OCI-LY1 (cell line): ENCODE results near the gene SFMBT2.

Experiments
- H2AFZ ChIP-seq: fragments of 200-600 bp; sonication (generic), shearing (Covaris generic); 2 replicates; pipeline ENCODE4 v1.6.0; 2014; ENCODE audit warnings: antibody characterized with exemption, mild to moderate bottlenecking, low read length
- H3F3A ChIP-seq: fragments of 200-600 bp; sonication (generic), shearing (Covaris generic); 2 replicates; pipeline ENCODE4 v1.6.0; 2014; ENCODE audit warnings: mild to moderate bottlenecking, antibody characterized with exemption, low read length, moderate library complexity; ENCODE audit not compliant: insufficient read depth
- H3K27ac ChIP-seq: fragments of 200-600 bp; sonication (generic); 2 replicates; pipeline ENCODE4 v1.5.1; 2014; ENCODE audit warnings: low read length, mixed run types, mild to moderate bottlenecking, low read depth; ENCODE audit not compliant: poor library complexity, severe bottlenecking
- H3K27me3 ChIP-seq: fragments of 200-600 bp; sonication (generic); 2 replicates; pipeline ENCODE4 v1.6.0; 2014; ENCODE audit warnings: antibody characterized with exemption, mild to moderate bottlenecking, low read length, moderate library complexity; ENCODE audit not compliant: insufficient read depth
- H3K36me3 ChIP-seq: fragments of 200-600 bp; sonication (generic); 2 replicates; pipeline ENCODE4 v1.6.1; 2014; ENCODE audit warnings: mild to moderate bottlenecking, antibody characterized with exemption, low read length, moderate library complexity, mixed read lengths; ENCODE audit not compliant: insufficient read depth
- H3K4me1 ChIP-seq: fragments of 200-600 bp; sonication (generic); 2 replicates; pipeline ENCODE4 v1.5.1; 2014; ENCODE audit warnings: mild to moderate bottlenecking, low read length, moderate library complexity; ENCODE audit not compliant: insufficient read depth, severe bottlenecking
- H3K4me2 ChIP-seq: fragments of 200-600 bp; sonication (generic), shearing (Covaris generic); 2 replicates; pipeline ENCODE4 v1.6.1; 2014; ENCODE audit warnings: low read length
- H3K4me3 ChIP-seq: fragments of 200-600 bp; sonication (generic); 2 replicates; pipeline ENCODE4 v1.5.1; 2014; ENCODE audit warnings: low read length, low read depth, mild to moderate bottlenecking, mixed read lengths; ENCODE audit not compliant: poor library complexity, severe bottlenecking
- H3K79me2 ChIP-seq: fragments of 200-600 bp; shearing (Covaris generic); 2 replicates; pipeline ENCODE4 v1.6.1; 2016; ENCODE audit warnings: mixed run types, low read length, mixed read lengths; ENCODE audit not compliant: insufficient read depth
- H3K9ac ChIP-seq: fragments of 200-600 bp; sonication (generic), shearing (Covaris generic); 2 replicates; pipeline ENCODE4 v1.6.1; 2014; ENCODE audit warnings: mild to moderate bottlenecking, low read length, mixed read lengths
- H3K9me2 ChIP-seq: fragments of 200-600 bp; sonication (generic), shearing (Covaris generic); 2 replicates; pipeline ENCODE4 v1.6.1; 2014; ENCODE audit warnings: low read depth, mild to moderate bottlenecking, low read length, mixed read lengths
- H3K9me3 ChIP-seq: fragments of 200-600 bp; shearing (Covaris generic); 2 replicates; pipeline ENCODE4 v1.6.1; 2014; ENCODE audit warnings: low read length, mixed read lengths
- H4K20me1 ChIP-seq: fragments of 200-600 bp; sonication (generic), shearing (Covaris generic); 2 replicates; pipeline ENCODE4 v1.6.0; 2016; ENCODE audit warnings: mild to moderate bottlenecking, low read length; ENCODE audit not compliant: insufficient read depth
- EZH2 ChIP-seq: fragments of 200-600 bp; sonication (generic), shearing (Covaris generic); IDR thresholded peaks from 2 replicates; pipeline ENCODE4 v1.8.0; 2017; ENCODE audit warnings: borderline replicate concordance, mixed run types, mild to moderate bottlenecking, antibody characterized with exemption, low read length, moderate library complexity, mixed read lengths
- TF ChIP-seq, protein P1 (sequence below): fragments of 200-600 bp; sonication (generic), shearing (Covaris generic); IDR thresholded peaks from 2 replicates; pipeline ENCODE4 v1.5.1; 2017; ENCODE audit warnings: mild to moderate bottlenecking, antibody characterized with exemption, low read length, moderate library complexity, mixed read lengths

Gene SFMBT2

DNA sequence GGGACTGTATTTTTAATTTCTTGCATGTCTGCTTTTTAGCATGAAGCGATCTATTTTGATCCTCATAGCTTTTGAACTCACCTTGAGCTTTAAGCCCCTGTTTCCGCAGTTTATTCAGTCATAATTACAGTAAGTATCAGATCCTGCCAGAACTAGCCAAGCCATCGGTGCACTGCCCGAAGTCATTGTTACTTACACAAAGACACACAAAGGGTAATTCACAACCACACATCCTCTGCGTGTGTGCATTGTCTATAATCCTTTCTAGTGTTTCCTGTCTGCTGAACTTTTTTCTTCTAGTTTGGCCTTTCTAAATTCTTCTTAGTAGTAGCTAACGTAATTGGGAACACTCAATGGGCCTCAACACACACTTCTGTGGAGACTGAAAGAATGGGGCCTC lies 133.0 kb downstream of the SFMBT2 start:
- Histone ChIP-seq H3K9me3 (no peaks in the 10 kb centered on the region), H3K4me3 (no peak overlapping the region), H4K20me1 (no peaks in the 10 kb centered on the region), H3K27me3 (no peaks in the 10 kb centered on the region), H3K9ac (no peak overlapping the region), H3K36me3 (peaks cover 12% of the 10 kb centered on the region; the same call in 1 of the 2 replicates), H3K27ac (no peak overlapping the region), H3F3A (no peaks in the 10 kb centered on the region), H3K4me2 (no peak overlapping the region), H3K79me2 (no peaks in the 10 kb centered on the region), H3K4me1 (no peaks in the 10 kb centered on the region), H2AFZ (no peak overlapping the region), H3K9me2 (no peaks in the 10 kb centered on the region)
- TF ChIP-seq, protein P1, sequence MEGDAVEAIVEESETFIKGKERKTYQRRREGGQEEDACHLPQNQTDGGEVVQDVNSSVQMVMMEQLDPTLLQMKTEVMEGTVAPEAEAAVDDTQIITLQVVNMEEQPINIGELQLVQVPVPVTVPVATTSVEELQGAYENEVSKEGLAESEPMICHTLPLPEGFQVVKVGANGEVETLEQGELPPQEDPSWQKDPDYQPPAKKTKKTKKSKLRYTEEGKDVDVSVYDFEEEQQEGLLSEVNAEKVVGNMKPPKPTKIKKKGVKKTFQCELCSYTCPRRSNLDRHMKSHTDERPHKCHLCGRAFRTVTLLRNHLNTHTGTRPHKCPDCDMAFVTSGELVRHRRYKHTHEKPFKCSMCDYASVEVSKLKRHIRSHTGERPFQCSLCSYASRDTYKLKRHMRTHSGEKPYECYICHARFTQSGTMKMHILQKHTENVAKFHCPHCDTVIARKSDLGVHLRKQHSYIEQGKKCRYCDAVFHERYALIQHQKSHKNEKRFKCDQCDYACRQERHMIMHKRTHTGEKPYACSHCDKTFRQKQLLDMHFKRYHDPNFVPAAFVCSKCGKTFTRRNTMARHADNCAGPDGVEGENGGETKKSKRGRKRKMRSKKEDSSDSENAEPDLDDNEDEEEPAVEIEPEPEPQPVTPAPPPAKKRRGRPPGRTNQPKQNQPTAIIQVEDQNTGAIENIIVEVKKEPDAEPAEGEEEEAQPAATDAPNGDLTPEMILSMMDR: no peak
- no peak for TF ChIP-seq EZH2

DNA sequence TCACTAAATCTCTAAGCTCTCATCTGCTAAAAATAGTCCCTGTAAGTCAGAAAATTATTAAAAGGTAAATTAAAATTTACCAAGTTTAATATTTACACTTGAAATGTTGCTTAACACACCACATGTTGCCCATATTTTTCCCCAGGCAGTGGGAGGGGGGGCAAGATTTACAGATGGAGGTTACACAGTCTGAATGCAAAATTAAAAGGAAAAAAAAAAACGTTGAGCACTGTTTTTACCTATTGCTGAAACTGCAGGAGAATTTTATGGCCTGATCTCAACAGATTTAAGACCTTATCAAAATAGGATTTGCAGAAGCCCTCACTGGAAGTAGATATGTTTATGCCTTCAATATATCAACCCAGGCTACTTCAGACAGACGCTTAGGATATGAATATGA lies 133.4 kb downstream of the SFMBT2 start:
- H4K20me1 ChIP-seq: no peaks in the 10 kb centered on the region
- H3K79me2 ChIP-seq: no peaks in the 10 kb centered on the region
- H3K9me2 ChIP-seq: no peaks in the 10 kb centered on the region
- TF ChIP-seq EZH2: no peak
- TF ChIP-seq, protein P1: no peak
- no peak overlapping the region for H3K4me2 ChIP-seq
- no peak overlapping the region for H3K9ac ChIP-seq
- no peak overlapping the region for H3K27ac ChIP-seq
- H2AFZ ChIP-seq: no peak overlapping the region
- H3F3A ChIP-seq: no peaks in the 10 kb centered on the region
- H3K9me3 ChIP-seq: no peaks in the 10 kb centered on the region
- no peak overlapping the region for H3K4me3 ChIP-seq
- peaks cover 14% of the 10 kb centered on the region for H3K36me3 ChIP-seq
- no peaks in the 10 kb centered on the region for H3K4me1 ChIP-seq
- H3K27me3 ChIP-seq: no peaks in the 10 kb centered on the region

DNA sequence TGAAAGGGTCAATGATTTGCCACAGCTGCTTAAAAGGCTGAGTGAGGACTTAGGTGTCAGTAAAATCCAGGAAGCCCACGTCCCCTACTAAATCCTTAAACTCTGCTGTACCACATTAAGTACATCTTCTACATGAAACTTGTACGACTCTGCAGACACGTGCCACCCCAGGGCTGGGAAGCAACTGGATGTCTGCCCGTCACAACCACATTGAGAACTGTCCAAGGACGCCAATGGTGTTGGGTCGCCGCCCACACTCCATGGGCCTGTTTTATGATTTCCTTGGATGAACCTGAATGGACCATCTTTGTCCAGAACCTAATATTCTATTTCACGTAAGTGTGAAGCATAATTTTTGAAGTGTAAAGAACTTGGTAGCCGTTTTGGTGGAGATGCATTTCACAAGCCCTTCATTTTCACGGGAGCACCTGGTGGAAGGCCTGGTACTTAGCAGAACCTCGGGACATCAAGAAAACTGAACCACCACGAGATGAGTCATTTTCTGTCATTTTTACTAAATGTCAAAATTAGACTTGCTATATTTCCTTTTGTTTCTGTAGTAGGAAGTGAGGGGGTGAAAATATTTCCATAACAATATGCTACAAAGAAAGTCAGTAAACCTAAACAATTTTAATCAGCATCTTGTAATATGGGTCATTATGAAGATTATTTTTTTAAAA lies 134.9 kb downstream of the SFMBT2 start:
- no peak overlapping the region for H3K27ac ChIP-seq
- no peak overlapping the region for H3K4me2 ChIP-seq
- no peak overlapping the region for H2AFZ ChIP-seq
- peaks cover 19% of the 10 kb centered on the region for H3K36me3 ChIP-seq
- H3K27me3 ChIP-seq: no peaks in the 10 kb centered on the region
- H3K79me2 ChIP-seq: no peaks in the 10 kb centered on the region
- 0 out of 2 replicates have a peak, but pooled peaks cover 3% of the 10 kb centered on the region for H3K9me3 ChIP-seq
- no peak overlapping the region for H3K9ac ChIP-seq
- no peaks in the 10 kb centered on the region for H4K20me1 ChIP-seq
- no peak overlapping the region for H3K4me3 ChIP-seq
- no peaks in the 10 kb centered on the region for H3K9me2 ChIP-seq
- no peaks in the 10 kb centered on the region for H3K4me1 ChIP-seq
- no peak for TF ChIP-seq EZH2
- TF ChIP-seq, protein P1: no peak
- no peaks in the 10 kb centered on the region for H3F3A ChIP-seq
